GM23338 (cell line): ENCODE data around the gene RIC8B. TPM values are rescaled to one million over a fixed set of nuclear protein-coding genes. Genes with fewer than 3 reads are reported as not detected.

Source experiments
- ATAC-seq: fragments of 200-7000 bp; cut with Tn5 transposase; 3 replicates; pipeline ENCODE4 v1.9.1; 2020
- DNase-seq: peaks from one replicate; pipeline ENCODE4 v3.0.0-alpha.2; 2015; ENCODE audit warnings: low spot score
- H2AFZ ChIP-seq: fragments of 200-600 bp; sonication (generic); 2 replicates; pipeline ENCODE4 v1.8.0; 2016; ENCODE audit warnings: antibody characterized with exemption, mild to moderate bottlenecking, moderate library complexity
- H3F3A ChIP-seq: fragments of 200-600 bp; sonication (generic); replicated peaks from 2 replicates; pipeline ENCODE4 v1.8.0; 2017; ENCODE audit warnings: antibody characterized with exemption, mixed run types, low read depth
- H3K27ac ChIP-seq: fragments of 200-600 bp; sonication (generic); 2 replicates; pipeline ENCODE4 v1.6.1; 2016; ENCODE audit warnings: low read depth
- H3K27me3 ChIP-seq: fragments of 200-600 bp; sonication (generic); 2 replicates; pipeline ENCODE4 v1.8.0; 2016; ENCODE audit warnings: mild to moderate bottlenecking, mixed run types, moderate library complexity; ENCODE audit not compliant: insufficient read depth
- H3K36me3 ChIP-seq: fragments of 200-600 bp; sonication (generic); 2 replicates; pipeline ENCODE4 v1.8.0; 2016; ENCODE audit warnings: mild to moderate bottlenecking; ENCODE audit not compliant: insufficient read depth
- H3K4me1 ChIP-seq: fragments of 200-600 bp; sonication (generic); 2 replicates; pipeline ENCODE4 v1.8.0; 2016; ENCODE audit warnings: mild to moderate bottlenecking, moderate library complexity; ENCODE audit not compliant: insufficient read depth
- H3K4me2 ChIP-seq: fragments of 200-600 bp; sonication (generic); 2 replicates; pipeline ENCODE4 v1.7.1; 2017; ENCODE audit warnings: mixed run types
- H3K4me3 ChIP-seq: fragments of 200-600 bp; sonication (generic); 2 replicates; pipeline ENCODE4 v1.6.1; 2016; ENCODE audit warnings: mixed run types
- H3K79me2 ChIP-seq: fragments of 200-600 bp; sonication (generic); replicated peaks from 2 replicates; pipeline ENCODE4 v1.8.0; 2017; ENCODE audit warnings: mild to moderate bottlenecking; ENCODE audit not compliant: insufficient read depth
- H3K9me2 ChIP-seq: fragments of 200-600 bp; sonication (generic); 2 replicates; pipeline ENCODE4 v1.8.0; 2017; ENCODE audit not compliant: insufficient read depth
- H4K20me1 ChIP-seq: fragments of 200-600 bp; sonication (generic); replicated peaks from 2 replicates; pipeline ENCODE4 v1.8.0; 2017; ENCODE audit warnings: mild to moderate bottlenecking; ENCODE audit not compliant: insufficient read depth
- H3K27ac Mint-ChIP-seq: 2 replicates; pipeline ENCODE4 v1.8.0; 2020; ENCODE audit warnings: inconsistent platforms, mild to moderate bottlenecking, moderate library complexity, mixed read lengths
- H3K27me3 Mint-ChIP-seq: 3 replicates; pipeline ENCODE4 v1.8.0; 2022; ENCODE audit warnings: low read depth, mild to moderate bottlenecking, moderate library complexity, mixed read lengths, inconsistent platforms; ENCODE audit not compliant: insufficient read depth, poor library complexity
- H3K36me3 Mint-ChIP-seq: 3 replicates; pipeline ENCODE4 v1.8.0; 2021; ENCODE audit warnings: low read depth, mild to moderate bottlenecking, inconsistent platforms, moderate library complexity, mixed read lengths
- H3K4me1 Mint-ChIP-seq: 3 replicates; pipeline ENCODE4 v1.8.0; 2020; ENCODE audit warnings: mild to moderate bottlenecking, inconsistent platforms, mixed read lengths
- H3K4me3 Mint-ChIP-seq: 3 replicates; pipeline ENCODE4 v1.8.0; 2021; ENCODE audit warnings: moderate library complexity, mild to moderate bottlenecking, inconsistent platforms, mixed read lengths
- H3K9me3 Mint-ChIP-seq: 3 replicates; pipeline ENCODE4 v1.8.0; 2020; ENCODE audit warnings: moderate library complexity, mild to moderate bottlenecking, inconsistent platforms, mixed read lengths
- EZH2phosphoT487 ChIP-seq: fragments of 200-600 bp; sonication (generic); IDR thresholded peaks from one replicate; pipeline ENCODE4 v1.8.1; 2018; ENCODE audit warnings: antibody characterized with exemption; ENCODE audit not compliant: unreplicated experiment
- JUNB ChIP-seq: IDR thresholded peaks from one replicate; pipeline ENCODE4 v1.6.1; 2016; ENCODE audit warnings: antibody characterized with exemption; ENCODE audit not compliant: unreplicated experiment
- NANOG ChIP-seq: IDR thresholded peaks from 2 replicates; pipeline ENCODE4 v1.6.1; 2016; ENCODE audit warnings: antibody characterized with exemption, borderline replicate concordance
- POLR2AphosphoS5 ChIP-seq: IDR thresholded peaks from 2 replicates; pipeline ENCODE4 v1.6.1; 2016; ENCODE audit warnings: antibody characterized with exemption, low read depth
- STAT1 ChIP-seq: IDR thresholded peaks from one replicate; pipeline ENCODE4 v1.6.1; 2016; ENCODE audit warnings: antibody characterized with exemption; ENCODE audit not compliant: unreplicated experiment
- ZNF114 ChIP-seq: fragments of 250-450 bp; sonication (Bioruptor Pico); IDR thresholded peaks from 2 replicates; pipeline ENCODE4 v1.5.0; 2020; ENCODE audit warnings: mild to moderate bottlenecking, moderate library complexity
- ZNF331 ChIP-seq: fragments of 250-450 bp; sonication (Bioruptor Pico); IDR thresholded peaks from 2 replicates; pipeline ENCODE4 v1.5.0; 2020; ENCODE audit warnings: low read depth, mild to moderate bottlenecking, moderate library complexity
- polyA plus RNA-seq: library from polyadenylated mRNA; unstranded; fragments of >200 nt; fragmentation: Nextera tagmentation; extraction: Ambion mirVana; gene quantifications from 2 replicates; pipeline ENCODE4 v1.2.1, GENCODE V29; 2016
- total RNA-seq: library from RNA; depleted of rRNA; stranded (reverse); fragments of >200 nt; shearing (Covaris generic); gene quantifications from 2 replicates; pipeline ENCODE4 v1.2.3, GENCODE V29; 2014
- TF ChIP-seq, protein P1 (sequence below), 2 experiments: fragments of 200-600 bp in 1 of 2; sonication (generic) in 1 of 2; conservative IDR thresholded peaks; 2 replicates each; pipeline versions ENCODE4 v1.5.1 to v1.6.1; 2016 to 2017; ENCODE audit warnings: antibody characterized with exemption in 2 of 2, low read depth in 2 of 2, mild to moderate bottlenecking in 2 of 2, moderate library complexity in 1 of 2
- TF ChIP-seq, protein P2 (sequence below): fragments of 250-450 bp; sonication (Bioruptor Pico); IDR thresholded peaks from 2 replicates; pipeline ENCODE4 v1.5.0; 2020; ENCODE audit warnings: mild to moderate bottlenecking, moderate library complexity

RIC8B gene
- total and polyA plus RNA-seq, 2 experiments from 2014 or later = 12.3 to 25.5 TPM

DNA sequence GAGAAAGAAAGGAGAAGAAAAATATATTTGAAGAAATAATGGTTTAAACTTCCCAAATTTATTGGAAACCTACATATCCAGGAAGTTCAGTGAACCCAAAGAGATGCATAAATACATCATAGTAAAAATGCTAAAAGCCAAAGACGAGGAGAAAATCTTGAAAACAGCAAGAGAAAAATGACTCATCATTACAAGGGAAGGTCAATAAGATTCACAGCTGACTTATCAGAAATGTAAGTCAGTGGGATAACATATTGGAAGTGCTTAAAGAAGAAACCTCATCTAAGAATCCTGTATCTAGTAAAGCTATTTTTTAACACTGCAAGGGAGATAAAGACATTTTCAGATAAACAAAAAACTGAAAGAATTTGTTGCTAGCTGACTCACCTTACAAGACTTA lies 19.9 kb downstream of the RIC8B start:
- no peaks in the 10 kb centered on the region for H3K27me3 ChIP-seq
- no peaks in the 10 kb centered on the region for H3K27me3 Mint-ChIP-seq
- no peaks in the 10 kb centered on the region for H3K4me1 ChIP-seq
- H3K4me2 ChIP-seq = no peak overlapping the region
- DNase-seq (no peak), ATAC-seq (no peak)
- H3K79me2 ChIP-seq = peaks cover 9% of the 10 kb centered on the region
- H3K27ac ChIP-seq = no peak overlapping the region
- H3F3A ChIP-seq = no peaks in the 10 kb centered on the region
- TF ChIP-seq JUNB (no peak), POLR2AphosphoS5 (no peak), EZH2phosphoT487 (no peak)
- no peak overlapping the region for H3K4me3 ChIP-seq
- peak overlapping the region; percentile 17 for H3K27ac Mint-ChIP-seq
- H4K20me1 ChIP-seq = peaks cover 14% of the 10 kb centered on the region
- peaks cover 18% of the 10 kb centered on the region for H3K36me3 Mint-ChIP-seq
- no peak overlapping the region for H3K4me3 Mint-ChIP-seq
- no peaks in the 10 kb centered on the region for H3K9me2 ChIP-seq
- peaks cover 7% of the 10 kb centered on the region; the same call in 1 of the 2 replicates for H3K36me3 ChIP-seq
- H2AFZ ChIP-seq = no peak overlapping the region
- no peaks in the 10 kb centered on the region for H3K9me3 Mint-ChIP-seq
- H3K4me1 Mint-ChIP-seq = peaks cover 5% of the 10 kb centered on the region; the same call in 2 of the 3 replicates

DNA sequence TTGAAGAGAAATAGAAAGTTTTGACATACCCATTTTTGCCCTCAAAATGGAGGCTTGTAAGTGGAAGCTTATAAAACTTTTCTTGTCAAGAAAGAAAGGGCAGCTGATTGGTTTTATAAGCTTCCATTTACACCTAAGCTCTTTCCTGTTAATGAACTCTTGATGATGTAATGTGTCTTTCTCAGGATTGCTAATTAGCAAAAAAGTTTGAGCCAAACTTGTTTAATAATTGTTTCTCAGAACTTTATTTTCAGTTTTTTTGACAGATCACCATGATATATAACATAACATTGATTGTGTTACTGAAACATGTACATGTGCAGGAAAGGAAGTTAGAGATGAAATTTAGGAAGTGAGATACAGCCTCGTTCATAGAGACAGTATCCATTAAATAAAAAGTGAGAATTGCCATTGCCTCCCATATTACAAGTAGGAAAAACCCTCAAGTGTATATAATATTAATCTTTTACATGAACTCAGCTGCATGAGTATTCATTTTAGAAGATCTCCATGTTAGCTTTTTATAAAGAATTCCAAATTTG lies 26.8 kb downstream of the RIC8B start:
- TF ChIP-seq POLR2AphosphoS5 (no peak), NANOG (no peak), ZNF331 (CRISPR knock-in tag) (no peak), STAT1 (no peak), ZNF114 (CRISPR knock-in tag) (no peak)
- TF ChIP-seq, protein P1, sequence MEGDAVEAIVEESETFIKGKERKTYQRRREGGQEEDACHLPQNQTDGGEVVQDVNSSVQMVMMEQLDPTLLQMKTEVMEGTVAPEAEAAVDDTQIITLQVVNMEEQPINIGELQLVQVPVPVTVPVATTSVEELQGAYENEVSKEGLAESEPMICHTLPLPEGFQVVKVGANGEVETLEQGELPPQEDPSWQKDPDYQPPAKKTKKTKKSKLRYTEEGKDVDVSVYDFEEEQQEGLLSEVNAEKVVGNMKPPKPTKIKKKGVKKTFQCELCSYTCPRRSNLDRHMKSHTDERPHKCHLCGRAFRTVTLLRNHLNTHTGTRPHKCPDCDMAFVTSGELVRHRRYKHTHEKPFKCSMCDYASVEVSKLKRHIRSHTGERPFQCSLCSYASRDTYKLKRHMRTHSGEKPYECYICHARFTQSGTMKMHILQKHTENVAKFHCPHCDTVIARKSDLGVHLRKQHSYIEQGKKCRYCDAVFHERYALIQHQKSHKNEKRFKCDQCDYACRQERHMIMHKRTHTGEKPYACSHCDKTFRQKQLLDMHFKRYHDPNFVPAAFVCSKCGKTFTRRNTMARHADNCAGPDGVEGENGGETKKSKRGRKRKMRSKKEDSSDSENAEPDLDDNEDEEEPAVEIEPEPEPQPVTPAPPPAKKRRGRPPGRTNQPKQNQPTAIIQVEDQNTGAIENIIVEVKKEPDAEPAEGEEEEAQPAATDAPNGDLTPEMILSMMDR (conservative IDR thresholded peaks at IDR 0.05; ENCODE audit: low read depth in 2 of 2) = no peak
- TF ChIP-seq, protein P2, sequence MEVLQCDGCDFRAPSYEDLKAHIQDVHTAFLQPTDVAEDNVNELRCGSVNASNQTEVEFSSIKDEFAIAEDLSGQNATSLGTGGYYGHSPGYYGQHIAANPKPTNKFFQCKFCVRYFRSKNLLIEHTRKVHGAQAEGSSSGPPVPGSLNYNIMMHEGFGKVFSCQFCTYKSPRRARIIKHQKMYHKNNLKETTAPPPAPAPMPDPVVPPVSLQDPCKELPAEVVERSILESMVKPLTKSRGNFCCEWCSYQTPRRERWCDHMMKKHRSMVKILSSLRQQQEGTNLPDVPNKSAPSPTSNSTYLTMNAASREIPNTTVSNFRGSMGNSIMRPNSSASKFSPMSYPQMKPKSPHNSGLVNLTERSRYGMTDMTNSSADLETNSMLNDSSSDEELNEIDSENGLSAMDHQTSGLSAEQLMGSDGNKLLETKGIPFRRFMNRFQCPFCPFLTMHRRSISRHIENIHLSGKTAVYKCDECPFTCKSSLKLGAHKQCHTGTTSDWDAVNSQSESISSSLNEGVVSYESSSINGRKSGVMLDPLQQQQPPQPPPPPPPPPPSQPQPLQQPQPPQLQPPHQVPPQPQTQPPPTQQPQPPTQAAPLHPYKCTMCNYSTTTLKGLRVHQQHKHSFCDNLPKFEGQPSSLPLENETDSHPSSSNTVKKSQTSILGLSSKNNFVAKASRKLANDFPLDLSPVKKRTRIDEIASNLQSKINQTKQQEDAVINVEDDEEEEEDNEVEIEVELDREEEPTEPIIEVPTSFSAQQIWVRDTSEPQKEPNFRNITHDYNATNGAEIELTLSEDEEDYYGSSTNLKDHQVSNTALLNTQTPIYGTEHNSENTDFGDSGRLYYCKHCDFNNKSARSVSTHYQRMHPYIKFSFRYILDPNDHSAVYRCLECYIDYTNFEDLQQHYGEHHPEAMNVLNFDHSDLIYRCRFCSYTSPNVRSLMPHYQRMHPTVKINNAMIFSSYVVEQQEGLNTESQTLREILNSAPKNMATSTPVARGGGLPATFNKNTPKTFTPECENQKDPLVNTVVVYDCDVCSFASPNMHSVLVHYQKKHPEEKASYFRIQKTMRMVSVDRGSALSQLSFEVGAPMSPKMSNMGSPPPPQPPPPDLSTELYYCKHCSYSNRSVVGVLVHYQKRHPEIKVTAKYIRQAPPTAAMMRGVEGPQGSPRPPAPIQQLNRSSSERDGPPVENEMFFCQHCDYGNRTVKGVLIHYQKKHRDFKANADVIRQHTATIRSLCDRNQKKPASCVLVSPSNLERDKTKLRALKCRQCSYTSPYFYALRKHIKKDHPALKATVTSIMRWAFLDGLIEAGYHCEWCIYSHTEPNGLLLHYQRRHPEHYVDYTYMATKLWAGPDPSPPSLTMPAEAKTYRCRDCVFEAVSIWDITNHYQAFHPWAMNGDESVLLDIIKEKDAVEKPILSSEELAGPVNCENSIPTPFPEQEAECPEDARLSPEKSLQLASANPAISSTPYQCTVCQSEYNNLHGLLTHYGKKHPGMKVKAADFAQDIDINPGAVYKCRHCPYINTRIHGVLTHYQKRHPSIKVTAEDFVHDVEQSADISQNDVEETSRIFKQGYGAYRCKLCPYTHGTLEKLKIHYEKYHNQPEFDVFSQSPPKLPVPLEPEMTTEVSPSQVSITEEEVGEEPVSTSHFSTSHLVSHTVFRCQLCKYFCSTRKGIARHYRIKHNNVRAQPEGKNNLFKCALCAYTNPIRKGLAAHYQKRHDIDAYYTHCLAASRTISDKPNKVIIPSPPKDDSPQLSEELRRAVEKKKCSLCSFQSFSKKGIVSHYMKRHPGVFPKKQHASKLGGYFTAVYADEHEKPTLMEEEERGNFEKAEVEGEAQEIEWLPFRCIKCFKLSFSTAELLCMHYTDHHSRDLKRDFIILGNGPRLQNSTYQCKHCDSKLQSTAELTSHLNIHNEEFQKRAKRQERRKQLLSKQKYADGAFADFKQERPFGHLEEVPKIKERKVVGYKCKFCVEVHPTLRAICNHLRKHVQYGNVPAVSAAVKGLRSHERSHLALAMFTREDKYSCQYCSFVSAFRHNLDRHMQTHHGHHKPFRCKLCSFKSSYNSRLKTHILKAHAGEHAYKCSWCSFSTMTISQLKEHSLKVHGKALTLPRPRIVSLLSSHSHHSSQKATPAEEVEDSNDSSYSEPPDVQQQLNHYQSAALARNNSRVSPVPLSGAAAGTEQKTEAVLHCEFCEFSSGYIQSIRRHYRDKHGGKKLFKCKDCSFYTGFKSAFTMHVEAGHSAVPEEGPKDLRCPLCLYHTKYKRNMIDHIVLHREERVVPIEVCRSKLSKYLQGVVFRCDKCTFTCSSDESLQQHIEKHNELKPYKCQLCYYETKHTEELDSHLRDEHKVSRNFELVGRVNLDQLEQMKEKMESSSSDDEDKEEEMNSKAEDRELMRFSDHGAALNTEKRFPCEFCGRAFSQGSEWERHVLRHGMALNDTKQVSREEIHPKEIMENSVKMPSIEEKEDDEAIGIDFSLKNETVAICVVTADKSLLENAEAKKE (CRISPR knock-in tag) = no peak
- no peak overlapping the region for H3K4me3 Mint-ChIP-seq
- Histone ChIP-seq H3K4me1 (no peaks in the 10 kb centered on the region), H3K9me2 (no peaks in the 10 kb centered on the region), H3F3A (no peaks in the 10 kb centered on the region), H3K4me3 (no peak overlapping the region), H3K27ac (no peak overlapping the region), H3K27me3 (no peaks in the 10 kb centered on the region), H3K36me3 (no peaks in the 10 kb centered on the region), H4K20me1 (0 out of 2 replicates have a peak, but pooled peaks cover 6% of the 10 kb centered on the region), H2AFZ (no peak overlapping the region), H3K4me2 (no peak overlapping the region), H3K79me2 (no peaks in the 10 kb centered on the region; the same call in 1 of the 2 replicates)
- no peak for DNase-seq
- no peaks in the 10 kb centered on the region for H3K27me3 Mint-ChIP-seq
- H3K4me1 Mint-ChIP-seq = no peaks in the 10 kb centered on the region
- no peak for ATAC-seq
- no peaks in the 10 kb centered on the region for H3K9me3 Mint-ChIP-seq
- H3K36me3 Mint-ChIP-seq = peaks cover 11% of the 10 kb centered on the region
- H3K27ac Mint-ChIP-seq = no peak overlapping the region
